CD14-positive monocyte (primary cell): ENCODE results near the gene ABHD17C. TPM values are rescaled to one million over a fixed set of nuclear protein-coding genes. Genes with fewer than 3 reads are reported as not detected.

Experiments
- DNase-seq, 3 donors: peaks; one replicate each; pipeline ENCODE4 v3.0.0-alpha.2; 2011 to 2022
- H2AFZ ChIP-seq: 2 replicates; pipeline ENCODE4 v1.6.0; 2012; ENCODE audit warnings: mild to moderate bottlenecking, low read depth, low read length, inconsistent platforms; ENCODE audit not compliant: insufficient read depth, poor library complexity, severe bottlenecking
- H3K27ac ChIP-seq, 2 donors: 1 replicate in 1 of 2; 2 replicates in 1 of 2; pipeline ENCODE4 v1.5.1; 2012 to 2013; ENCODE audit warnings: low read length in 2 of 2, control low read depth in 1 of 2, inconsistent platforms in 1 of 2, low read depth in 1 of 2, mild to moderate bottlenecking in 1 of 2
- H3K27me3 ChIP-seq, 2 donors: one replicate each; pipeline versions ENCODE4 v1.6.0 to v1.6.1; 2011 to 2013; ENCODE audit warnings: low read length in 2 of 2; ENCODE audit not compliant: control insufficient read depth in 2 of 2, insufficient read depth in 2 of 2
- H3K36me3 ChIP-seq, 2 donors: replicated peaks in 1 of 2; 1 replicate in 1 of 2; 2 replicates in 1 of 2; pipeline versions ENCODE4 v1.5.1 to v1.6.1; 2012 to 2013; ENCODE audit warnings: low read length in 2 of 2, control low read depth in 1 of 2, inconsistent platforms in 1 of 2, mild to moderate bottlenecking in 1 of 2; ENCODE audit not compliant: insufficient read depth in 2 of 2, control insufficient read depth in 1 of 2
- H3K4me1 ChIP-seq, 2 donors: 1 replicate in 1 of 2; 2 replicates in 1 of 2; pipeline versions ENCODE4 v1.5.1 to v1.6.1; 2012 to 2013; ENCODE audit warnings: low read length in 2 of 2, control low read depth in 1 of 2, inconsistent platforms in 1 of 2, mild to moderate bottlenecking in 1 of 2, moderate library complexity in 1 of 2; ENCODE audit not compliant: insufficient read depth in 2 of 2, control insufficient read depth in 1 of 2
- H3K4me2 ChIP-seq: replicated peaks from 2 replicates; pipeline ENCODE3; 2012; ENCODE audit warnings: low read length, moderate library complexity, mild to moderate bottlenecking; ENCODE audit not compliant: poor library complexity, severe bottlenecking; ENCODE audit errors: extremely low read depth
- H3K4me3 ChIP-seq, 3 experiments: fragments of 200-600 bp in 1 of 3; sonication (generic) in 1 of 3; replicated peaks in 1 of 3; 1 replicate in 2 of 3; 2 replicates in 1 of 3; pipeline ENCODE4 v1.5.1; 2011 to 2013; ENCODE audit warnings: low read length in 3 of 3, mild to moderate bottlenecking in 3 of 3, control low read depth in 2 of 3, low read depth in 2 of 3, inconsistent platforms in 1 of 3, moderate library complexity in 1 of 3
- H3K79me2 ChIP-seq: 2 replicates; pipeline ENCODE4 v1.6.0; 2012; ENCODE audit warnings: mild to moderate bottlenecking, control low read depth, inconsistent platforms, low read length, moderate library complexity; ENCODE audit not compliant: insufficient read depth
- H3K9ac ChIP-seq: 2 replicates; pipeline ENCODE4 v1.6.0; 2017; ENCODE audit warnings: low read length, mild to moderate bottlenecking; ENCODE audit not compliant: insufficient read depth, poor library complexity, severe bottlenecking
- H3K9me3 ChIP-seq, 2 donors: replicated peaks in 1 of 2; 1 replicate in 1 of 2; 2 replicates in 1 of 2; pipeline versions ENCODE4 v1.5.1 to v1.6.1; 2012 to 2013; ENCODE audit warnings: low read length in 2 of 2, control low read depth in 1 of 2; ENCODE audit not compliant: control insufficient read depth in 1 of 2, insufficient read depth in 1 of 2
- H4K20me1 ChIP-seq: 2 replicates; pipeline ENCODE4 v1.6.0; 2012; ENCODE audit warnings: mild to moderate bottlenecking, low read length, control low read depth, moderate library complexity; ENCODE audit not compliant: insufficient read depth
- H3K27ac Mint-ChIP-seq, 7 donors: one replicate each; pipeline ENCODE4 v1.8.0; 2020; ENCODE audit warnings: mild to moderate bottlenecking in 7 of 7, mixed read lengths in 7 of 7, moderate library complexity in 6 of 7, inconsistent platforms in 2 of 7
- H3K27me3 Mint-ChIP-seq, 3 donors: one replicate each; pipeline ENCODE4 v1.8.0; 2021 to 2022; ENCODE audit warnings: low read depth in 3 of 3, mild to moderate bottlenecking in 3 of 3, mixed read lengths in 3 of 3, moderate library complexity in 3 of 3, inconsistent platforms in 1 of 3
- H3K36me3 Mint-ChIP-seq, 2 donors: one replicate each; pipeline ENCODE4 v1.8.0; 2020; ENCODE audit warnings: mixed read lengths in 2 of 2, inconsistent platforms in 1 of 2, mild to moderate bottlenecking in 1 of 2
- H3K4me1 Mint-ChIP-seq: one replicate; pipeline ENCODE4 v1.8.0; 2020; ENCODE audit warnings: mild to moderate bottlenecking, mixed read lengths
- H3K4me3 Mint-ChIP-seq, 2 donors: one replicate each; pipeline ENCODE4 v1.8.0; 2020; ENCODE audit warnings: mild to moderate bottlenecking in 2 of 2, mixed read lengths in 2 of 2, moderate library complexity in 1 of 2
- H3K9me3 Mint-ChIP-seq, 7 donors: one replicate each; pipeline ENCODE4 v1.8.0; 2020 to 2022; ENCODE audit warnings: mixed read lengths in 7 of 7, mild to moderate bottlenecking in 6 of 7, moderate library complexity in 6 of 7, inconsistent platforms in 2 of 7
- CTCF ChIP-seq: fragments of 200-600 bp; IDR thresholded peaks from one replicate; pipeline ENCODE4 v1.8.0; 2022; ENCODE audit warnings: antibody characterized with exemption, mild to moderate bottlenecking
- WGBS: methylation state at CpG from one replicate; pipeline ENCODE4 v1.1.5; 2013; ENCODE audit warnings: missing lambda C conversion rate; ENCODE audit not compliant: insufficient coverage; 5-methylcytosine and 5-hydroxymethylcytosine counted together
- intact Hi-C, 2 donors: fragments of 100-400 bp; cut with micrococcal nuclease; formaldehyde crosslinking; loops; one replicate each; pipeline versions ENCODE4 v1.15.0 to v1.15.1; 2023
- polyA plus RNA-seq, 3 donors: library from polyadenylated mRNA; depleted of rRNA in 1 of 3; unstranded in 2 of 3; stranded (reverse) in 1 of 3; fragments of 300-500 nt in 2 of 3; fragments of >200 nt in 1 of 3; fragmentation: Illumina TruSeq in 2 of 3; gene quantifications; 1 replicate in 2 of 3; 2 replicates in 1 of 3; pipeline ENCODE4 v1.2.3, GENCODE V29; 2012 to 2021

ABHD17C gene
- polyA plus RNA-seq, 3 donors = 0.48 to 0.76 (median 0.68) TPM

GRCh38 chr15:80711886-80712285 lies 16.8 kb downstream of the ABHD17C start:
- WGBS = 90% methylated on average over 4 of the region's 6 CpGs
- no peaks in the 10 kb centered on the region for H4K20me1 ChIP-seq
- no peaks in the 10 kb centered on the region for H3K27me3 ChIP-seq
- no peaks in the 10 kb centered on the region for H3K36me3 ChIP-seq
- no peak overlapping the region for H3K27ac ChIP-seq
- H3K4me1 ChIP-seq = no peaks in the 10 kb centered on the region
- no peaks in the 10 kb centered on the region for H3K9me3 ChIP-seq
- no peaks in the 10 kb centered on the region for H3K9me3 Mint-ChIP-seq
- no peaks in the 10 kb centered on the region for H3K79me2 ChIP-seq
- H3K4me1 Mint-ChIP-seq = peaks cover 4% of the 10 kb centered on the region
- no peak for DNase-seq
- H3K4me2 ChIP-seq = no peak overlapping the region
- H3K4me3 ChIP-seq = no peak overlapping the region
- H2AFZ ChIP-seq = no peak overlapping the region
- peaks cover 0 to 3% (median 2%) of the 10 kb centered on the region in 3 donors for H3K27me3 Mint-ChIP-seq
- H3K27ac Mint-ChIP-seq = no peak overlapping the region
- no peaks in the 10 kb centered on the region for H3K36me3 Mint-ChIP-seq
- no peak for TF ChIP-seq CTCF
- no peak overlapping the region for H3K4me3 Mint-ChIP-seq
- intact Hi-C loops = no loop called here
- H3K9ac ChIP-seq = no peak overlapping the region

GRCh38 chr15:80712956-80713355 lies 17.8 kb downstream of the ABHD17C start:
- H3K4me3 ChIP-seq = no peak overlapping the region
- no peak overlapping the region for H3K4me2 ChIP-seq
- no peaks in the 10 kb centered on the region for H3K79me2 ChIP-seq
- no peak overlapping the region for H3K9ac ChIP-seq
- no peaks in the 10 kb centered on the region for H3K9me3 ChIP-seq
- no peak overlapping the region for H3K27ac Mint-ChIP-seq
- intact Hi-C loops = no loop called here
- H3K4me3 Mint-ChIP-seq = no peak overlapping the region
- H3K27me3 Mint-ChIP-seq = peaks cover 0 to 3% (median 2%) of the 10 kb centered on the region in 3 donors
- H3K36me3 Mint-ChIP-seq = no peaks in the 10 kb centered on the region
- no peak overlapping the region for H3K27ac ChIP-seq
- no peaks in the 10 kb centered on the region for H3K36me3 ChIP-seq
- H3K4me1 Mint-ChIP-seq = no peaks in the 10 kb centered on the region
- no peaks in the 10 kb centered on the region for H3K4me1 ChIP-seq
- no peak overlapping the region for H2AFZ ChIP-seq
- no peaks in the 10 kb centered on the region for H4K20me1 ChIP-seq
- no peak for TF ChIP-seq CTCF
- WGBS = 80% methylated on average over 1 of the region's 4 CpGs
- DNase-seq = no peak
- H3K27me3 ChIP-seq = no peaks in the 10 kb centered on the region
- H3K9me3 Mint-ChIP-seq = no peaks in the 10 kb centered on the region
